Keratinocyte (primary cell): Measurements from ENCODE around the gene PRDX1. TPM values are rescaled to one million over a fixed set of nuclear protein-coding genes. Genes with fewer than 3 reads are reported as not detected.

ENCODE experiments used
- DNase-seq: peaks from one replicate; pipeline ENCODE4 v3.0.0-alpha.2; 2011; ENCODE audit warnings: low read depth, missing footprints, low spot score
- FAIRE-seq: peaks from 2 replicates; lab custom pipeline; 2011; peaks lifted over from hg19 to GRCh38; lab: Jason Lieb, UNC
- H2AFZ ChIP-seq: 2 replicates; pipeline ENCODE4 v1.6.0; 2012; ENCODE audit warnings: low read length, control low read depth, inconsistent platforms; ENCODE audit not compliant: control insufficient read depth
- H3K27ac ChIP-seq: 2 replicates; pipeline ENCODE4 v1.5.1; 2011; ENCODE audit warnings: low read length; ENCODE audit not compliant: control insufficient read depth, insufficient read depth
- H3K27me3 ChIP-seq: 3 replicates; pipeline ENCODE4 v1.6.0; 2011; ENCODE audit warnings: low read length; ENCODE audit not compliant: control insufficient read depth, insufficient read depth; ENCODE audit errors: extremely low read depth
- H3K36me3 ChIP-seq, 2 experiments: 2 replicates in 1 of 2; 3 replicates in 1 of 2; pipeline ENCODE4 v1.5.1; 2011; ENCODE audit warnings: low read length in 2 of 2, mild to moderate bottlenecking in 1 of 2; ENCODE audit not compliant: control insufficient read depth in 2 of 2, insufficient read depth in 2 of 2; ENCODE audit errors: extremely low read depth in 1 of 2
- H3K4me1 ChIP-seq: 3 replicates; pipeline ENCODE4 v1.5.1; 2011; ENCODE audit warnings: low read length; ENCODE audit not compliant: control insufficient read depth, insufficient read depth; ENCODE audit errors: extremely low read depth
- H3K4me2 ChIP-seq: 3 replicates; pipeline ENCODE4 v1.6.0; 2011; ENCODE audit warnings: low read depth, low read length; ENCODE audit not compliant: control insufficient read depth, insufficient read depth; ENCODE audit errors: extremely low read depth
- H3K4me3 ChIP-seq, 3 experiments: fragments of 200-600 bp in 1 of 3; sonication (generic) in 1 of 3; 2 replicates in 2 of 3; 3 replicates in 1 of 3; pipeline ENCODE4 v1.5.1; 2011 to 2016; ENCODE audit warnings: low read length in 3 of 3, mild to moderate bottlenecking in 3 of 3, control low read depth in 2 of 3, inconsistent platforms in 1 of 3, low read depth in 1 of 3, mixed read lengths in 1 of 3, mixed run types in 1 of 3, moderate library complexity in 1 of 3; ENCODE audit not compliant: control insufficient read depth in 2 of 3, insufficient read depth in 2 of 3; ENCODE audit errors: extremely low read depth in 1 of 3
- H3K79me2 ChIP-seq: 2 replicates; pipeline ENCODE4 v1.6.0; 2012; ENCODE audit warnings: low read length; ENCODE audit not compliant: control insufficient read depth, insufficient read depth
- H3K9ac ChIP-seq: 3 replicates; pipeline ENCODE4 v1.6.0; 2011; ENCODE audit warnings: low read length; ENCODE audit not compliant: control insufficient read depth, insufficient read depth; ENCODE audit errors: extremely low read depth
- H3K9me1 ChIP-seq: 3 replicates; pipeline ENCODE4 v1.6.0; 2011; ENCODE audit warnings: low read length; ENCODE audit not compliant: control insufficient read depth, insufficient read depth; ENCODE audit errors: extremely low read depth
- H3K9me3 ChIP-seq: 2 replicates; pipeline ENCODE4 v1.5.1; 2012; ENCODE audit warnings: low read depth, low read length; ENCODE audit not compliant: control insufficient read depth
- H4K20me1 ChIP-seq: 3 replicates; pipeline ENCODE4 v1.6.0; 2011; ENCODE audit warnings: low read length; ENCODE audit not compliant: control insufficient read depth, insufficient read depth; ENCODE audit errors: extremely low read depth
- EZH2 ChIP-seq: IDR thresholded peaks from one replicate; pipeline ENCODE4 v1.6.1; 2012; ENCODE audit warnings: inconsistent platforms, mild to moderate bottlenecking, low read length, moderate library complexity
- dilution Hi-C: fragments of 300-500 bp; cut with MboI; formaldehyde crosslinking; loops from one replicate; pipeline ENCODE4 v1.7.0; 2020; ENCODE audit warnings: low sequenced_read_pairs; ENCODE audit not compliant: extremely low pct_ligation_motif_present
- polyA plus RNA-seq, 5 experiments: library from polyadenylated mRNA; depleted of rRNA in 3 of 5; stranded (reverse) in 3 of 5; stranded (forward) in 1 of 5; unstranded in 1 of 5; fragments of >200 nt; gene quantifications; 1 replicate in 1 of 5; 2 replicates in 3 of 5; 3 replicates in 1 of 5; pipeline versions ENCODE4 v1.2.1 to v1.2.3, GENCODE V29; 2011 to 2012; ENCODE audit warnings: missing spikeins in 2 of 5, low read depth in 1 of 5, low replicate concordance in 1 of 5
- TF ChIP-seq, protein P1 (sequence below), 3 experiments: IDR thresholded peaks in 1 of 3; conservative IDR thresholded peaks in 1 of 3; optimal IDR thresholded peaks in 1 of 3; 2 replicates in 2 of 3; 3 replicates in 1 of 3; pipeline versions ENCODE3 to v1.5.1; 2011; ENCODE audit warnings: low read length in 3 of 3, mild to moderate bottlenecking in 3 of 3, moderate library complexity in 2 of 3, control low read depth in 1 of 3, inconsistent platforms in 1 of 3; ENCODE audit not compliant: insufficient read depth in 2 of 3; ENCODE audit errors: extremely low read depth in 1 of 3

PRDX1 gene
- polyA plus RNA-seq, 1 donor (not counting 4 experiments of a cell fraction or from before 2014, with no cell fraction given) = 1,251 TPM

DNA sequence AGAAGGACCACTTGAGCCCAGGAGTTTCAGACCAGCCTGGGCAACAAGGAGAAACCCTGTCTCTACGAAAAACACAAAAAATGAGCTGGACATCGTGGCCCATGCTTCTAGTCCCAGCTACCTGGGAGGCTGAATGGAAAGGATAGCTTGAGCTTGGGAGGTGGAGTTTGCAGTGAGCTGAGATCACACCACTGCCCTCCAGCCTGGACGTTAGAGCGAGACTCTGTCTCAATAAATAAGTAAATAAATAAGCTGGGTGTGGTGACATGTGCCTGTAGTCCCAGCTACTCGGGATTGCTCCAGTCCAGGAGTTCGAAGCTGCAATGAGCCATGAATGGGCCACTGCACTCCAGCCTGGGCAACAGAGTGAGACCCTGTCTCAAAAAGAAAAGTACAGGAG, 32.5 kb upstream of the PRDX1 start:
- no peak overlapping the region for H3K4me3 ChIP-seq
- FAIRE-seq (no peak), DNase-seq (no peak)
- H3K36me3 ChIP-seq = peaks cover 4 to 6% of the 10 kb centered on the region in 2 experiments
- H3K4me1 ChIP-seq = peaks cover 28% of the 10 kb centered on the region
- no peaks in the 10 kb centered on the region for H3K9me3 ChIP-seq
- no peaks in the 10 kb centered on the region for H4K20me1 ChIP-seq
- peaks cover 11% of the 10 kb centered on the region for H3K79me2 ChIP-seq
- no peak overlapping the region for H2AFZ ChIP-seq
- H3K9me1 ChIP-seq = no peaks in the 10 kb centered on the region
- no peak overlapping the region for H3K4me2 ChIP-seq
- dilution Hi-C loops = no loop called here
- no peak overlapping the region for H3K27ac ChIP-seq
- no peak for TF ChIP-seq EZH2
- TF ChIP-seq, protein P1, sequence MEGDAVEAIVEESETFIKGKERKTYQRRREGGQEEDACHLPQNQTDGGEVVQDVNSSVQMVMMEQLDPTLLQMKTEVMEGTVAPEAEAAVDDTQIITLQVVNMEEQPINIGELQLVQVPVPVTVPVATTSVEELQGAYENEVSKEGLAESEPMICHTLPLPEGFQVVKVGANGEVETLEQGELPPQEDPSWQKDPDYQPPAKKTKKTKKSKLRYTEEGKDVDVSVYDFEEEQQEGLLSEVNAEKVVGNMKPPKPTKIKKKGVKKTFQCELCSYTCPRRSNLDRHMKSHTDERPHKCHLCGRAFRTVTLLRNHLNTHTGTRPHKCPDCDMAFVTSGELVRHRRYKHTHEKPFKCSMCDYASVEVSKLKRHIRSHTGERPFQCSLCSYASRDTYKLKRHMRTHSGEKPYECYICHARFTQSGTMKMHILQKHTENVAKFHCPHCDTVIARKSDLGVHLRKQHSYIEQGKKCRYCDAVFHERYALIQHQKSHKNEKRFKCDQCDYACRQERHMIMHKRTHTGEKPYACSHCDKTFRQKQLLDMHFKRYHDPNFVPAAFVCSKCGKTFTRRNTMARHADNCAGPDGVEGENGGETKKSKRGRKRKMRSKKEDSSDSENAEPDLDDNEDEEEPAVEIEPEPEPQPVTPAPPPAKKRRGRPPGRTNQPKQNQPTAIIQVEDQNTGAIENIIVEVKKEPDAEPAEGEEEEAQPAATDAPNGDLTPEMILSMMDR (optimal IDR thresholded peaks at IDR 0.05 in 1 of 3, IDR thresholded peaks at IDR 0.05 in 1 of 3, conservative IDR thresholded peaks at IDR 0.05 in 1 of 3; ENCODE audit: extremely low read depth in 1 of 3, insufficient read depth in 2 of 3, low read length in 3 of 3) = no peak
- no peak overlapping the region for H3K9ac ChIP-seq
- H3K27me3 ChIP-seq = no peaks in the 10 kb centered on the region

DNA sequence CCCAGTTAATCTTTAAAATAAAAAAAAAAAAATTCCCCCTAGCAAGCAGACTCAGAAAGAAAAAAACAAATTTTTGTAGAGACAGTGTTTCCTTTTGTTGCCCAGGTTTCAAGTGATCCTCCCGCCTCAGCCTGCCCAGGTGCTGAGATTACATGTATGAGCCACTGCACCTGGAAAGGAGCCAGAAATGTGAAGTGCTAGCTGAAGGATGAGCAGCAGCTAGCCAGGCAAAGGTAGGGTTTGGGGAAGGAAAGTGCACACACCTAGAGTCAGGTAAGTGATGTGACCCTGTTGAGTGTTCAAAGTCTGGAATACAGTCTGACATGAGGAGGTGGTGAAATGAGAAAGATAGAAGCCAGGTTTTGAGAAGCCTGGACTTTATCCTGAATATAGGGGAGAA, 30.6 kb upstream of the PRDX1 start:
- no peak overlapping the region for H2AFZ ChIP-seq
- no peaks in the 10 kb centered on the region for H3K9me1 ChIP-seq
- no peaks in the 10 kb centered on the region for H3K9me3 ChIP-seq
- H3K36me3 ChIP-seq = peaks cover 4 to 6% of the 10 kb centered on the region in 2 experiments
- H3K79me2 ChIP-seq = peaks cover 11% of the 10 kb centered on the region
- peak overlapping the region; percentile 82 for H3K9ac ChIP-seq
- dilution Hi-C loops = no loop called here
- no peaks in the 10 kb centered on the region for H4K20me1 ChIP-seq
- H3K4me2 ChIP-seq = peak overlapping the region; percentile 100
- H3K27me3 ChIP-seq = no peaks in the 10 kb centered on the region
- peak overlapping the region in 1 of 3 experiments; percentile 84 for H3K4me3 ChIP-seq
- DNase-seq (no peak), FAIRE-seq (peak; percentile 63)
- H3K27ac ChIP-seq = peak overlapping the region; percentile 79
- H3K4me1 ChIP-seq = peaks cover 23% of the 10 kb centered on the region
- TF ChIP-seq EZH2 = no peak
- TF ChIP-seq, protein P1 (optimal IDR thresholded peaks at IDR 0.05 in 1 of 3, IDR thresholded peaks at IDR 0.05 in 1 of 3, conservative IDR thresholded peaks at IDR 0.05 in 1 of 3; ENCODE audit: extremely low read depth in 1 of 3, insufficient read depth in 2 of 3, low read length in 3 of 3) = no peak
